ENCODE data around the gene GFRA3. TPM values are rescaled to one million over a fixed set of nuclear protein-coding genes. Genes with fewer than 3 reads are reported as not detected.
A peak's percentile ranks its signal among the peaks of the same experiment; 100 is the strongest.

Gene GFRA3
- polyA plus RNA-seq, 2 of the 4 experiments (the other 2 are of a cell fraction): 0.04 to 0.08 TPM

DNA sequence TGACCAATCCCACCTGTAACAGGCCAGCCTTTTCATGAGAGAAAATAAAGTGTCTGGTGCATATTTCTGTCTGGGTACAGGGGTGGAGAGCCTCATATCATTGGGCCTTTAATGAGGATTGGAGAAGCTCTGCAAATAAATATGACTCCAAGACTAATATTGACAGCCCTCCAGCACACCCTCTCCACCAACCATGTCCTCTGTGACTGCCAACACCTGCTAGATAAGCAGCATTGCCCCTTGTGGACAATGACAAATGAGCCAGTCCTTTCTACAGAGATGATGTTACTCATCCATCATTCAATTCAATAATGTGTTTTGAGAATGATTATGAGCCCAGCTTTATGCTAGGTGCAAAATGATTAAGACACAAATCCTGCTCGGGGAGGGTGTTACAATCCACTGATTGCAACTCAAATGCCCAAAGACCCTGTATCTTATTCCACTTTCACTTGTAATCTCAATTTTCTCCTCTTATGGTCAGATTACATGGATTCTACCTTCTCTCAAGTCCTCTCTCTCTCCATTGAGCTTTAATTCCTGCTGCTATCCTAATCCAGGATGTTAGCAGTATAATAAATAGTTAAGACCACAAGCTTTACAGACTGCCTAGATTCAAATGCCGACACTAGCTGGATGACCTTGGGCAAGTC, 2.1 kb upstream of the GFRA3 start:
- Histone ChIP-seq H3K4me2 (no peak overlapping the region), H3K27ac (no peak overlapping the region), H3K4me1 (no peaks in the 10 kb centered on the region), H3K4me3 (no peak overlapping the region), H3K9me3 (no peaks in the 10 kb centered on the region)
- POLR2A ChIA-PET: no interaction called here
- no peak for TF ChIP-seq HOXA7 (CRISPR knock-in tag; IDR thresholded peaks at IDR 0.05)
- TF ChIP-seq KDM1A (IDR thresholded peaks at IDR 0.05; ENCODE audit: low read depth): no peak
- no peak for TF ChIP-seq PBX3 (IDR thresholded peaks at IDR 0.05)
- no peak for TF ChIP-seq CBX2 (IDR thresholded peaks at IDR 0.05; ENCODE audit: borderline replicate concordance, low read depth)
- TF ChIP-seq USF2 (IDR thresholded peaks at IDR 0.05): no peak
- no peak for TF ChIP-seq CHD4 (IDR thresholded peaks at IDR 0.05; ENCODE audit: borderline replicate concordance)
- TF ChIP-seq CBX8 (IDR thresholded peaks at IDR 0.05): no peak
- no peak for TF ChIP-seq RCOR1 (IDR thresholded peaks at IDR 0.05; ENCODE audit: low read depth, low read length)
- no peak for TF ChIP-seq CHD2 (IDR thresholded peaks at IDR 0.05; ENCODE audit: low read length, partially characterized antibody)
- TF ChIP-seq RAD21 (conservative IDR thresholded peaks at IDR 0.05 in 1 of 2, IDR thresholded peaks at IDR 0.05 in 1 of 2): no peak; a peak in 1 of 5 replicates
- TF ChIP-seq EHMT2 (IDR thresholded peaks at IDR 0.05; ENCODE audit: low read depth): no peak
- TF ChIP-seq BHLHE40 (IDR thresholded peaks at IDR 0.05; ENCODE audit: low read depth, low read length): no peak
- no peak for TF ChIP-seq MAFK (IDR thresholded peaks at IDR 0.05; ENCODE audit: partially characterized antibody)
- no peak for TF ChIP-seq HEYL (CRISPR knock-in tag; IDR thresholded peaks at IDR 0.05)
- no peak for TF ChIP-seq EP300 (IDR thresholded peaks at IDR 0.05)
- TF ChIP-seq JUNB (IDR thresholded peaks at IDR 0.05): no peak
- no peak for TF ChIP-seq RARB (CRISPR knock-in tag; IDR thresholded peaks at IDR 0.05)
- no peak for TF ChIP-seq FOXS1 (CRISPR knock-in tag; IDR thresholded peaks at IDR 0.05)
- no peak for FAIRE-seq
- CTCF ChIA-PET: interaction anchor here (0.9 to 2.0 kb wide), 5 partner anchors 24 to 97 kb away, joined by 3 to 8 read pairs (median 6); partner anchors contain the start of gene KDM3B
- WGBS (ENCODE audit: missing lambda C conversion rate): 52% methylated on average over 2 of the region's 2 CpGs
- DNase-seq (ENCODE audit: low read depth in 1 of 2, low spot score in 1 of 2): peak in 1 of 2 experiments; percentile 24
- ATAC-seq: peak; percentile 66 to 70; a peak in 3 of 6 replicates

- Histone ChIP-seq H3K9me3 (no peaks in the 10 kb centered on the region), H3K27ac (no peak overlapping the region), H3K4me1 (no peaks in the 10 kb centered on the region), H3K4me3 (no peak overlapping the region), H3K4me2 (no peak overlapping the region)
- 6% methylated on average over 1 of the region's 1 CpG for WGBS (ENCODE audit: missing lambda C conversion rate)
- FAIRE-seq: no peak
- POLR2A ChIA-PET: no interaction called here
- TF ChIP-seq NR3C1 (IDR thresholded peaks at IDR 0.05) (no peak), KDM5A (IDR thresholded peaks at IDR 0.05) (no peak), EP300 (IDR thresholded peaks at IDR 0.05) (no peak), FOSL2 (IDR thresholded peaks at IDR 0.05) (no peak), FOSL2 (CRISPR knock-in tag; IDR thresholded peaks at IDR 0.05) (no peak)
- no peak for ATAC-seq
- CTCF ChIA-PET: interaction anchor here (1.0 to 2.0 kb wide), 3 partner anchors 25 to 96 kb away, joined by 3 to 8 read pairs (median 6); no protein-coding TSS in a partner anchor
- no peak for DNase-seq (ENCODE audit: low read depth in 1 of 2, low spot score in 1 of 2)
These were observed 1.5 kb upstream of the GFRA3 start for GRCh38 chr5:138275895-138276294.

DNA sequence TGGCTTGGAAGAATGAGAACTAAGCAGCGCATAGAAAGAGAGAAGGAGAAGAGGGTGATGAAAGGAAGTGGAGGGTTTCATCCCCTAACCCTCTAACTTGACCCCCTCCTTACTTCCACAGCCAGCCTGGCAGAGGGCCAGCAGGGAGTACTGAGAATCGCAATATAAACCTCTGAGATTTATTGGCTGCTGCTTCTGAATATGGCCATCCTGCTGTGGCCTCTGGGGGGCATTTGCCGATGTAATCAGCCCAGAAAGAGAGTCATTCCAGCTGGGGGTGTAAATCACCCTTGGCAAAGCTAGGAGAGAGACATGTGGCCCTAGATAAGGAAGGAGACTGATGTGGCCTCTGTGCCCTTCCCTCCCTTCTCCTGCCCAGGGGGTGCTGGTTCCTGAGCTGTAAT, 960 bp upstream of the GFRA3 start:
- 59% methylated on average over 3 of the region's 3 CpGs for WGBS (ENCODE audit: missing lambda C conversion rate)
- Histone ChIP-seq H3K4me1 (no peaks in the 10 kb centered on the region), H3K4me2 (no peak overlapping the region), H3K4me3 (no peak overlapping the region), H3K9me3 (no peaks in the 10 kb centered on the region), H3K27ac (no peak overlapping the region)
- no peak for DNase-seq (ENCODE audit: low read depth in 1 of 2, low spot score in 1 of 2)
- ChIA-PET POLR2A (no interaction called here), CTCF (interaction anchor here (1.1 to 2.0 kb wide), 3 partner anchors 52 to 96 kb away, joined by 3 to 8 read pairs (median 4); partner anchors contain the start of gene KDM3B)
- FAIRE-seq: no peak
- ATAC-seq: peak; percentile 35 to 46; a peak in 4 of 6 replicates
- no peak for TF ChIP-seq CBX8 (IDR thresholded peaks at IDR 0.05)
- TF ChIP-seq BCL3 (IDR thresholded peaks at IDR 0.05): no peak
- no peak for TF ChIP-seq ZFP36 (IDR thresholded peaks at IDR 0.05; ENCODE audit: borderline replicate concordance, partially characterized antibody)
- TF ChIP-seq MAZ (IDR thresholded peaks at IDR 0.05; ENCODE audit: borderline replicate concordance, low read depth, low read length): no peak
- no peak for TF ChIP-seq HOXB13 (CRISPR knock-in tag; IDR thresholded peaks at IDR 0.05; ENCODE audit: low read depth)
- no peak for TF ChIP-seq MAX (IDR thresholded peaks at IDR 0.05)
- TF ChIP-seq RARB (CRISPR knock-in tag; IDR thresholded peaks at IDR 0.05): no peak
- TF ChIP-seq, protein P1, sequence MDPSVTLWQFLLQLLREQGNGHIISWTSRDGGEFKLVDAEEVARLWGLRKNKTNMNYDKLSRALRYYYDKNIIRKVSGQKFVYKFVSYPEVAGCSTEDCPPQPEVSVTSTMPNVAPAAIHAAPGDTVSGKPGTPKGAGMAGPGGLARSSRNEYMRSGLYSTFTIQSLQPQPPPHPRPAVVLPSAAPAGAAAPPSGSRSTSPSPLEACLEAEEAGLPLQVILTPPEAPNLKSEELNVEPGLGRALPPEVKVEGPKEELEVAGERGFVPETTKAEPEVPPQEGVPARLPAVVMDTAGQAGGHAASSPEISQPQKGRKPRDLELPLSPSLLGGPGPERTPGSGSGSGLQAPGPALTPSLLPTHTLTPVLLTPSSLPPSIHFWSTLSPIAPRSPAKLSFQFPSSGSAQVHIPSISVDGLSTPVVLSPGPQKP (IDR thresholded peaks at IDR 0.05; ENCODE audit: low read depth, low read length): no peak
- no peak for TF ChIP-seq JUN (IDR thresholded peaks at IDR 0.05)
- TF ChIP-seq KDM5A (IDR thresholded peaks at IDR 0.05): no peak
- TF ChIP-seq FOSB (CRISPR knock-in tag; IDR thresholded peaks at IDR 0.05): no peak
- no peak for TF ChIP-seq ESRRA (IDR thresholded peaks at IDR 0.05; ENCODE audit: borderline replicate concordance, low read length)
- TF ChIP-seq CBX2 (IDR thresholded peaks at IDR 0.05; ENCODE audit: borderline replicate concordance, low read depth): no peak
- TF ChIP-seq HES2 (IDR thresholded peaks at IDR 0.05): no peak
